ENCODE data around the gene GABRB2.

The GABRB2 gene

GRCh38 chr5:161273410-161273809 is 273.1 kb downstream of the GABRB2 start:
- no peak for TF ChIP-seq CTCF (conservative IDR thresholded peaks at IDR 0.05)
- no peak for TF ChIP-seq ZFX (IDR thresholded peaks at IDR 0.05)
- no peak overlapping the region for H3K27ac ChIP-seq

GRCh38 chr5:161271816-161272215 is 274.7 kb downstream of the GABRB2 start:
- no peak for TF ChIP-seq ZFX (IDR thresholded peaks at IDR 0.05)
- TF ChIP-seq CTCF (conservative IDR thresholded peaks at IDR 0.05) = no peak
- H3K27ac ChIP-seq = no peak overlapping the region

- TF ChIP-seq CTCF (conservative IDR thresholded peaks at IDR 0.05) = no peak
- no peak for TF ChIP-seq ZFX (IDR thresholded peaks at IDR 0.05)
- H3K27ac ChIP-seq = no peak overlapping the region
Observed at GRCh38 chr5:161269125-161269524, 277.4 kb downstream of the GABRB2 start.

GRCh38 chr5:161266954-161267353 is 279.6 kb downstream of the GABRB2 start:
- no peak for TF ChIP-seq CTCF (conservative IDR thresholded peaks at IDR 0.05)
- no peak for TF ChIP-seq ZFX (IDR thresholded peaks at IDR 0.05)
- no peak overlapping the region for H3K27ac ChIP-seq

GRCh38 chr5:161265006-161265405 is 281.5 kb downstream of the GABRB2 start:
- TF ChIP-seq CTCF (conservative IDR thresholded peaks at IDR 0.05) (no peak), ZFX (IDR thresholded peaks at IDR 0.05) (no peak)
- no peak overlapping the region for H3K27ac ChIP-seq

GRCh38 chr5:161263191-161263590 is 283.3 kb downstream of the GABRB2 start:
- TF ChIP-seq ZFX (IDR thresholded peaks at IDR 0.05) = no peak
- H3K27ac ChIP-seq = no peak overlapping the region

GRCh38 chr5:161261668-161262323 is 284.7 kb downstream of the GABRB2 start:
- no peak for TF ChIP-seq ZFX (IDR thresholded peaks at IDR 0.05)
- no peak for TF ChIP-seq CTCF (conservative IDR thresholded peaks at IDR 0.05)
- no peak overlapping the region for H3K27ac ChIP-seq

- no peak overlapping the region for H3K27ac ChIP-seq
- no peak for TF ChIP-seq CTCF (conservative IDR thresholded peaks at IDR 0.05)
- TF ChIP-seq ZFX (IDR thresholded peaks at IDR 0.05) = no peak
Observed at GRCh38 chr5:161258438-161258837, 288.1 kb downstream of the GABRB2 start.
